Glutamatergic neuron (in vitro differentiated cells): ENCODE measurements around the gene MAPT. TPM values are rescaled to one million over a fixed set of nuclear protein-coding genes. Genes with fewer than 3 reads are reported as not detected.

Experiments
- DNase-seq: peaks from one replicate; pipeline ENCODE4 v3.0.0; 2022
- H3K27ac Mint-ChIP-seq: one replicate; pipeline ENCODE4 v1.8.0; 2020; ENCODE audit warnings: mild to moderate bottlenecking, mixed read lengths, inconsistent platforms; ENCODE audit not compliant: unreplicated experiment
- H3K27me3 Mint-ChIP-seq: one replicate; pipeline ENCODE4 v1.8.0; 2020; ENCODE audit warnings: mild to moderate bottlenecking, moderate library complexity, mixed read lengths, inconsistent platforms; ENCODE audit not compliant: unreplicated experiment
- H3K36me3 Mint-ChIP-seq: one replicate; pipeline ENCODE4 v1.8.0; 2020; ENCODE audit warnings: mild to moderate bottlenecking, mixed read lengths, inconsistent platforms; ENCODE audit not compliant: unreplicated experiment
- H3K4me1 Mint-ChIP-seq: one replicate; pipeline ENCODE4 v1.8.0; 2020; ENCODE audit warnings: mild to moderate bottlenecking, low read depth, mixed read lengths, inconsistent platforms; ENCODE audit not compliant: unreplicated experiment
- H3K4me3 Mint-ChIP-seq: one replicate; pipeline ENCODE4 v1.8.0; 2020; ENCODE audit warnings: mild to moderate bottlenecking, mixed read lengths, inconsistent platforms; ENCODE audit not compliant: unreplicated experiment
- H3K9me3 Mint-ChIP-seq: one replicate; pipeline ENCODE4 v1.8.0; 2020; ENCODE audit warnings: mild to moderate bottlenecking, moderate library complexity, mixed read lengths, inconsistent platforms; ENCODE audit not compliant: unreplicated experiment
- total RNA-seq: library from RNA; stranded (reverse); fragmentation: NEBNext Ultra II Directional; extraction: Animal tissue kit (Norgen Biotek cat#: 25700); gene quantifications from one replicate; pipeline ENCODE4 v1.2.1, GENCODE V29; 2021; ENCODE audit not compliant: unreplicated experiment
- TF ChIP-seq, protein P1 (sequence below): fragments of 200-600 bp; sonication (generic); IDR thresholded peaks from one replicate; pipeline ENCODE4 v1.5.0; 2021; ENCODE audit not compliant: partially characterized antibody, unreplicated experiment

MAPT gene
- total RNA-seq, 1 donor from 2014 or later, result 123 TPM

DNA sequence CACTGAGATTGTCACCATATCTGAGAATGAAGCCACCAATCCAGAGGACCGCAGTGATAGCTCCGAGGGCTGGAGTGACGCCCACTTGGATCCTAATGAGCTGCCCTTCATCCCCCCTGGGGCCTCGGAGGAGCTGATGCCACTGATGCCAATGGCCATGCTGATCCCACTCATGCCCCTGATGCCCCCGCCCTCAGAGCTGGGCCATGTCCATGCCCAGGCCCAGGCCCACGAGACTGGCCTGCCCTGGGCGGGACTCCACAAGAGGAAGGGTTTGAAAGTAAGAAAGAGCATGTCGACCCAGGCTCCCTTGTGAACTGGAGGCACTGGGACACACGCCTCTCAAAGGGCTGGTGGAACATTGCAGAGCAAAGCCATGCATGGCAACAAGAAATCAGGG, 47.7 kb upstream of the MAPT start:
- no peak for DNase-seq
- peaks cover 5% of the 10 kb centered on the region for H3K9me3 Mint-ChIP-seq
- H3K4me3 Mint-ChIP-seq, result no peak overlapping the region
- H3K4me1 Mint-ChIP-seq, result peaks cover 10% of the 10 kb centered on the region
- no peaks in the 10 kb centered on the region for H3K36me3 Mint-ChIP-seq
- H3K27me3 Mint-ChIP-seq, result no peaks in the 10 kb centered on the region
- TF ChIP-seq, protein P1, sequence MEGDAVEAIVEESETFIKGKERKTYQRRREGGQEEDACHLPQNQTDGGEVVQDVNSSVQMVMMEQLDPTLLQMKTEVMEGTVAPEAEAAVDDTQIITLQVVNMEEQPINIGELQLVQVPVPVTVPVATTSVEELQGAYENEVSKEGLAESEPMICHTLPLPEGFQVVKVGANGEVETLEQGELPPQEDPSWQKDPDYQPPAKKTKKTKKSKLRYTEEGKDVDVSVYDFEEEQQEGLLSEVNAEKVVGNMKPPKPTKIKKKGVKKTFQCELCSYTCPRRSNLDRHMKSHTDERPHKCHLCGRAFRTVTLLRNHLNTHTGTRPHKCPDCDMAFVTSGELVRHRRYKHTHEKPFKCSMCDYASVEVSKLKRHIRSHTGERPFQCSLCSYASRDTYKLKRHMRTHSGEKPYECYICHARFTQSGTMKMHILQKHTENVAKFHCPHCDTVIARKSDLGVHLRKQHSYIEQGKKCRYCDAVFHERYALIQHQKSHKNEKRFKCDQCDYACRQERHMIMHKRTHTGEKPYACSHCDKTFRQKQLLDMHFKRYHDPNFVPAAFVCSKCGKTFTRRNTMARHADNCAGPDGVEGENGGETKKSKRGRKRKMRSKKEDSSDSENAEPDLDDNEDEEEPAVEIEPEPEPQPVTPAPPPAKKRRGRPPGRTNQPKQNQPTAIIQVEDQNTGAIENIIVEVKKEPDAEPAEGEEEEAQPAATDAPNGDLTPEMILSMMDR, result no peak
- no peak overlapping the region for H3K27ac Mint-ChIP-seq

DNA sequence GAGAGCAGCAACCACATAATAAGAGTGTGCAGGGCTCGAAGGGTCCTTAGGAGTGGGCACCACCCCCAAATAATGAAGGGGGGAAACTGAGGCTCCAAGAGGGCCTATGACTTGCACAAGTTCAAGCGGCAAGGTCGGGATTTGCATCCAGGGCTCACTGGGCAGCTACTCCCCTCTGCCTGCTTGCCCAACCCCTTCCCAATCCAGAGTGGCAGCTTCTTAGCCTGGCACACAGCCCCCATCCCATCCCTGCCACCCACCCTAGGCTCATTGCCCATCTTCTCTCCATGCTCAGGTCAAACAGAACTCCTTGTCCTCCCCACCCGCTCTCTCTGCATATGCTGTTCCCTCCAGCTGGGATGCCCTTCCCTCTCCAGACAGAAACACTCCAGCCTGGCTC, 47.3 kb upstream of the MAPT start:
- TF ChIP-seq, protein P1, result no peak
- Mint-ChIP-seq H3K27me3 (no peaks in the 10 kb centered on the region), H3K4me3 (no peak overlapping the region), H3K9me3 (peaks cover 5% of the 10 kb centered on the region), H3K4me1 (peaks cover 7% of the 10 kb centered on the region), H3K36me3 (no peaks in the 10 kb centered on the region), H3K27ac (no peak overlapping the region)
- DNase-seq, result no peak

DNA sequence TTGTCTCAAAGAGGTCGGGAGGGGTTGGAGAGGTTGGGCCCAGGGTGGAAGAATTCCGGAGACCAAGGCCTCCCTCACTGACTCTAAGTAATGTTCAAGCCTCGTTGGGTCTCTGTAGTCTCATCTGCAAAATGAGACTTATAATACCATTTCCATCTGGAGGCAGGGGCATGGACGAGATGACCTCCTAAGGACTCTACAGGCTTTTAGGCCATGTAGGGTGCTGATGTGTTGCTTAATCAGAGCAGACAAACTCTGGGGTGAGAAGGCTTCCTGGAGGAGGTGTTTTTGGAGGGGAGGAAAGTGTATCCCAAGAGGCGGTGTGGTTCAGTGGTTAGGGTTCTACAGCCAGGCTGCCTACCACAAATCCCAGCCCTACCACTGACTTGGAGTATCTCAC, 46.6 kb upstream of the MAPT start:
- TF ChIP-seq, protein P1, result no peak
- no peaks in the 10 kb centered on the region for H3K36me3 Mint-ChIP-seq
- H3K27ac Mint-ChIP-seq, result no peak overlapping the region
- no peak for DNase-seq
- H3K4me3 Mint-ChIP-seq, result no peak overlapping the region
- no peaks in the 10 kb centered on the region for H3K27me3 Mint-ChIP-seq
- peaks cover 5% of the 10 kb centered on the region for H3K4me1 Mint-ChIP-seq
- peaks cover 4% of the 10 kb centered on the region for H3K9me3 Mint-ChIP-seq

DNA sequence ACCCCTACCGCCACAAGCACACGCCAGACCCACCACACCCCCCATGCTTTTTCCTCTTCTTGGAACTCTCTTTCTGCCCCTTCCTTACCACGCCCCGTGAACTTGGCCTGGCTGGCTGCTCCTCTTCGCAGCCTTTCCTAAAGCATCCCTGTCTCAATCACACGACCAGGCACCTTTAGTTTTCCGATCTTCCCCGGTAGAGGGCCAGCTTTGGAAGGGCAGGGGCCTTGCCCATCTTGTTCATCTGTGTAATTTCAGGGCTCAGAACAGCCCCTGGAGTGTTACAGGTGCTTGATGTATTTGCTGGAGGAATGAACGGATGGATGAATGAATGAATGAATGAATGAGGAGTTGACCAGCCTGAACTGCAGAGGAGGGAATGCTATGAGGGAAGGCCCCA, 45.9 kb upstream of the MAPT start:
- Mint-ChIP-seq H3K27me3 (peaks cover 2% of the 10 kb centered on the region), H3K9me3 (peaks cover 4% of the 10 kb centered on the region), H3K4me1 (peaks cover 5% of the 10 kb centered on the region), H3K27ac (peak overlapping the region; percentile 4), H3K36me3 (no peaks in the 10 kb centered on the region), H3K4me3 (no peak overlapping the region)
- TF ChIP-seq, protein P1, result no peak
- no peak for DNase-seq

DNA sequence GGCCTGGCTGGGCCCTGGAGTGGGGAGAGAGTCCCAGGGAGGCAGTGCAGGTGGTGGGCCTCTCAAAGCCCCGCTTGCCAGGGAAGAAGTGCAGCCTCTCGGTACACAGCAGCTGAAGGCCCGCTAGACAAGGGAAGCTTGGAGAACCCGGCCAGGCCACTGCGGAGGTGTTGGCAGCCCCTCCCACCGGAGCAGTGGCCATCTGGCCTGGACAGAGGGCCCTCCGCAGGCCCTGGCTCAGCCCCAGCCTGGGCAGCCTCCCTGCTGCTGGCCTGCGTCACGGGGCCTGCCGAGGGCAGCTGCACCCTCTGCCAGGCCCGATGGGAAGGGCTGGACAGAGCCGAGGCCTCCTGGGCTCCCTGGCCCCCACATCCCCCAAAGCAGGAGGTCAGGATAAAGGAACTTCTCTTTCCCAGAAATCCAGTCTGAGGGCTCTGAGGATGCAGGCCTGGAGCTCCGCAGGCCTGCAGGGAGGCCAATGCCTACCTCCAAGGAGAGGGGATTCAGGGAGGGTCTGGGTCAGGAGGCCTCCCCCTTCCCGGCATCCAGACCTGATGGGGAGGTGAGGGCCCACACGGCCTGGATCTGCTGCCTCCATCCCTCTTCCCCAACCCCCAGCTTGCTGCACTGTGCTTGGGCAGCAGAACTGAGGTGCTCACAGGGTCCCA, 45.4 kb upstream of the MAPT start:
- no peak for DNase-seq
- peaks cover 4% of the 10 kb centered on the region for H3K9me3 Mint-ChIP-seq
- H3K36me3 Mint-ChIP-seq, result no peaks in the 10 kb centered on the region
- H3K27me3 Mint-ChIP-seq, result peaks cover 2% of the 10 kb centered on the region
- TF ChIP-seq, protein P1, result no peak
- H3K4me1 Mint-ChIP-seq, result peaks cover 5% of the 10 kb centered on the region
- peak overlapping the region; percentile 4 for H3K27ac Mint-ChIP-seq
- H3K4me3 Mint-ChIP-seq, result no peak overlapping the region
